Caco-2 (cell line): ENCODE data around the gene MBP. TPM values are rescaled to one million over a fixed set of nuclear protein-coding genes. Genes with fewer than 3 reads are reported as not detected.

Experiments
- BruUV-seq: library from RNA; stranded (reverse); fragments of 400-500 nt; replicated peaks from 2 replicates; lab custom pipeline; 2021; lab: Mats Ljungman, UMichigan
- CTCF ChIA-PET: fragments of 300-600 bp; sonication (Branson Sonifier 250); formaldehyde crosslinking; loops from one replicate; lab custom pipeline; 2022; ENCODE audit warnings: antibody characterized with exemption; lab: Charles Lee
- POLR2A ChIA-PET: fragments of 300-600 bp; sonication (Branson Sonifier 250); formaldehyde crosslinking; loops from one replicate; lab custom pipeline; 2022; ENCODE audit warnings: antibody characterized with exemption; lab: Charles Lee
- DNase-seq, 2 experiments: peaks; one replicate each; pipeline versions ENCODE4 v3.0.0 to v3.0.0-alpha.2; 2020 to 2022
- H3K27me3 ChIP-seq: replicated peaks from 2 replicates; pipeline ENCODE4 v1.6.0; 2011; ENCODE audit warnings: low read length; ENCODE audit not compliant: control insufficient read depth, insufficient read depth
- H3K36me3 ChIP-seq: 2 replicates; pipeline ENCODE4 v1.5.1; 2011; ENCODE audit warnings: low read length; ENCODE audit not compliant: control insufficient read depth, insufficient read depth
- H3K4me1 ChIP-seq: fragments of 250-450 bp; sonication (Bioruptor Pico); 2 replicates; pipeline ENCODE4 v1.5.1; 2020; ENCODE audit warnings: mild to moderate bottlenecking
- H3K4me3 ChIP-seq: 2 replicates; pipeline ENCODE4 v1.5.1; 2011; ENCODE audit warnings: low read depth, mild to moderate bottlenecking, control low read depth, low read length
- H3K9me3 ChIP-seq: fragments of 250-450 bp; sonication (Bioruptor Pico); 2 replicates; pipeline ENCODE4 v1.5.1; 2020; ENCODE audit warnings: mild to moderate bottlenecking, moderate library complexity
- H3K27ac Mint-ChIP-seq: one replicate; pipeline ENCODE4 v1.8.0; 2022; ENCODE audit warnings: mixed read lengths; ENCODE audit not compliant: unreplicated experiment
- H3K27me3 Mint-ChIP-seq: one replicate; pipeline ENCODE4 v1.8.0; 2022; ENCODE audit warnings: mixed read lengths; ENCODE audit not compliant: insufficient read depth, unreplicated experiment
- H3K36me3 Mint-ChIP-seq: one replicate; pipeline ENCODE4 v1.8.0; 2022; ENCODE audit warnings: mild to moderate bottlenecking, mixed read lengths; ENCODE audit not compliant: insufficient read depth, unreplicated experiment
- H3K4me1 Mint-ChIP-seq: one replicate; pipeline ENCODE4 v1.8.0; 2022; ENCODE audit warnings: low read depth, mixed read lengths; ENCODE audit not compliant: unreplicated experiment
- H3K4me3 Mint-ChIP-seq: one replicate; pipeline ENCODE4 v1.8.0; 2022; ENCODE audit warnings: mild to moderate bottlenecking, moderate library complexity, mixed read lengths; ENCODE audit not compliant: unreplicated experiment
- H3K9me3 Mint-ChIP-seq: one replicate; pipeline ENCODE4 v1.8.0; 2022; ENCODE audit warnings: mixed read lengths; ENCODE audit not compliant: unreplicated experiment
- intact Hi-C: fragments of 100-400 bp; cut with micrococcal nuclease; formaldehyde crosslinking; loops from one replicate; pipeline ENCODE4 v1.10.0; 2022; ENCODE audit not compliant: unreplicated experiment
- total RNA-seq: library from RNA; stranded (reverse); gene quantifications from 2 replicates; pipeline ENCODE4 v1.2.3, GENCODE V29; 2022
- TF ChIP-seq, protein P1 (sequence below), 2 experiments: fragments of 200-600 bp in 1 of 2; IDR thresholded peaks; 1 replicate in 1 of 2; 2 replicates in 1 of 2; pipeline versions ENCODE4 v1.5.1 to v1.8.0; 2011 to 2022; ENCODE audit warnings: antibody characterized with exemption in 1 of 2, control low read depth in 1 of 2, inconsistent platforms in 1 of 2, low read depth in 1 of 2, low read length in 1 of 2, mild to moderate bottlenecking in 1 of 2, moderate library complexity in 1 of 2; ENCODE audit not compliant: insufficient read depth in 1 of 2, severe bottlenecking in 1 of 2, unreplicated experiment in 1 of 2

The MBP gene
- total RNA-seq, 1 experiment from 2014 or later = 11.4 TPM

DNA sequence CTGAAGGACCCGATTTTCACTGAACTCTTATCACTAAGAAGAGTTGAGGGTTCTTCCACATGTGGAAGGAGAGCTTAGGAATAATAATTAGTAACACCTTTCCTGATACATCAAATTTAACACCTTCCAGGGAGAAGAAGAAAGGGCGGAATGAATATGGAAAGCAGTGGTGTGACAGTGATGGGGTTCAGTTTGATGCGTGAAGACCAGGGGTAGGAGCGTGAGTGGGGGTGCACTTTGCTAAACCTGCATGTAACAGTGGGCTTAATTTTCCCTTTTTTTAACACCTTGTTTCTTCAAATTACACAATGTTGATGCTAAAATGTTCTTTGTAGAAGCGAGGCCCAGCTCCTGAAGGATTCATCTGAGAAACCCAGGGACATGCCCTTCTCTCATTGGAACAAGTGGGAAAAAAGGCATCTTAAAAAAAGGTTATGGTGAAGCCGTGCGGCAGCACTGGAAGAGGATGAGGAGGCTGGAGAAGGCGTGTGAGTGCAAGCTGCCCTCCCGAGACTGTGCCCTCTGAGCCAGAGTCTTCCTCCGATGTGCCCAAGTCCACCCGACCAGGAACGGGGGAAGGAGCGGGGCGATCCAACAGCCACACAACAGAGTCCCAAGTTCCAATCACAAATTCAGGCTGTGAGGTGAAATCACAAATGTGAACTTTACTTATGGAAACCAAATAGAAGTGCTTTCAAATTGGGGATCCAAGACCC lies 80.8 kb downstream of the MBP start:
- no peaks in the 10 kb centered on the region for H3K36me3 Mint-ChIP-seq
- no peaks in the 10 kb centered on the region for H3K36me3 ChIP-seq
- ChIA-PET POLR2A (no interaction called here), CTCF (no interaction called here)
- TF ChIP-seq, protein P1, sequence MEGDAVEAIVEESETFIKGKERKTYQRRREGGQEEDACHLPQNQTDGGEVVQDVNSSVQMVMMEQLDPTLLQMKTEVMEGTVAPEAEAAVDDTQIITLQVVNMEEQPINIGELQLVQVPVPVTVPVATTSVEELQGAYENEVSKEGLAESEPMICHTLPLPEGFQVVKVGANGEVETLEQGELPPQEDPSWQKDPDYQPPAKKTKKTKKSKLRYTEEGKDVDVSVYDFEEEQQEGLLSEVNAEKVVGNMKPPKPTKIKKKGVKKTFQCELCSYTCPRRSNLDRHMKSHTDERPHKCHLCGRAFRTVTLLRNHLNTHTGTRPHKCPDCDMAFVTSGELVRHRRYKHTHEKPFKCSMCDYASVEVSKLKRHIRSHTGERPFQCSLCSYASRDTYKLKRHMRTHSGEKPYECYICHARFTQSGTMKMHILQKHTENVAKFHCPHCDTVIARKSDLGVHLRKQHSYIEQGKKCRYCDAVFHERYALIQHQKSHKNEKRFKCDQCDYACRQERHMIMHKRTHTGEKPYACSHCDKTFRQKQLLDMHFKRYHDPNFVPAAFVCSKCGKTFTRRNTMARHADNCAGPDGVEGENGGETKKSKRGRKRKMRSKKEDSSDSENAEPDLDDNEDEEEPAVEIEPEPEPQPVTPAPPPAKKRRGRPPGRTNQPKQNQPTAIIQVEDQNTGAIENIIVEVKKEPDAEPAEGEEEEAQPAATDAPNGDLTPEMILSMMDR (IDR thresholded peaks at IDR 0.05; ENCODE audit: insufficient read depth in 1 of 2, low read depth in 1 of 2, low read length in 1 of 2, severe bottlenecking in 1 of 2, unreplicated experiment in 1 of 2) = no peak
- no peak for DNase-seq
- H3K4me1 Mint-ChIP-seq = peaks cover 5% of the 10 kb centered on the region
- H3K4me3 Mint-ChIP-seq = no peak overlapping the region
- H3K27me3 ChIP-seq = no peaks in the 10 kb centered on the region
- no peak overlapping the region for H3K4me3 ChIP-seq
- no peak overlapping the region for H3K27ac Mint-ChIP-seq
- no TSS peak for BruUV-seq
- H3K9me3 ChIP-seq = no peaks in the 10 kb centered on the region
- H3K27me3 Mint-ChIP-seq = no peaks in the 10 kb centered on the region
- H3K4me1 ChIP-seq = peaks cover 24% of the 10 kb centered on the region
- H3K9me3 Mint-ChIP-seq = no peaks in the 10 kb centered on the region
- intact Hi-C loops = no loop called here

DNA sequence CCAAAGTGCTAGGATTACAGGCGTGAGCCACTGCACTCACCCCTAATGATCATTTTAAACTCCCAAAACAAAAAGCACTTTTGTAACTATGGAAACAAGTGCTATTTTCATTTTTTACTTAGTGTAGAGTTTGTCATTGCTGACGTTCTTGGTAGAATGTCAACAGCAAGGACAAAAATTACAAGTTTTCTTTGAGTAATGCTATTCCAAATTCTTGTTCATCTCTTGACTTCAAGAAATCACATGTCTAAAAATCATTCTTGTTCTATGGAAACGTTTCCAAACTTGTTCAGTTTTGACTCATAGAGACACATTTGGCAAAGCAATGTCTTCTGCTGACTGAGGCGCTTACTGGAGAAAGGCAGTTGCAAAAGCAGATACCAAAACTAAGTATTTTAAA lies 82.6 kb downstream of the MBP start:
- no peaks in the 10 kb centered on the region for H3K4me1 Mint-ChIP-seq
- H3K27ac Mint-ChIP-seq = no peak overlapping the region
- POLR2A ChIA-PET = no interaction called here
- intact Hi-C loops = no loop called here
- no peak overlapping the region for H3K4me3 ChIP-seq
- peaks cover 9% of the 10 kb centered on the region for H3K4me1 ChIP-seq
- H3K9me3 Mint-ChIP-seq = no peaks in the 10 kb centered on the region
- no peak for DNase-seq
- H3K27me3 Mint-ChIP-seq = no peaks in the 10 kb centered on the region
- H3K36me3 ChIP-seq = no peaks in the 10 kb centered on the region
- H3K4me3 Mint-ChIP-seq = no peak overlapping the region
- TF ChIP-seq, protein P1 (IDR thresholded peaks at IDR 0.05; ENCODE audit: insufficient read depth in 1 of 2, low read depth in 1 of 2, low read length in 1 of 2, severe bottlenecking in 1 of 2, unreplicated experiment in 1 of 2) = no peak
- CTCF ChIA-PET = no interaction called here
- no peaks in the 10 kb centered on the region for H3K9me3 ChIP-seq
- no peaks in the 10 kb centered on the region for H3K27me3 ChIP-seq
- H3K36me3 Mint-ChIP-seq = no peaks in the 10 kb centered on the region
- BruUV-seq = no TSS peak

DNA sequence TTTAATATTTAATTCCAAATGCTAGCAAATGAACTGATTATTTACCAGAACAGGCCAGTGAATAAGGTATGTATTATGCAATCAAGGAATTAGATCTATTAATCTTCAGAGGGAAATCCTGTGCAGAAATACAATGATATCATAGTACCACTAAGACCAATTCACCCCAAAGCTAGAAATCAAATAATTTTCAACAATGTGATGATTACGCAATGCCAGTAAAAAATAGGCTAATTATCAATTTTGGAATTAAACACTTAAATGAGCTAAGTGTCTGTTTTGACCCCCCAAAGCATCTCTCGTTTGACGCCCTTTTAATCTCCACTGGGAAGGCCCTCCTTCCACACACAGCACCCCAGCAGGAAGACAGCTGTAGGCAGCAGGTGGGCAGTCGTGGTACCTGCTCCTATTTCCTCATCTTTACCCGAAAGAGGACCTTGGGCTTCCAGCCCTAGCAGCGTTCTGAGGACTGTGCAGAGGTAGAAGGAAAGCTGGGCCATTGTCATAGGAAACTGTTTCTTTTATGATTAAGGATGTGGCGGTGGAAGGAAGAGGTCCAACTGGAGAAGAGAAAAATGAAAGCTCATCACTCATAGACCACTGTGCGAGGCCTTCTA lies 84.7 kb downstream of the MBP start:
- no TSS peak for BruUV-seq
- no peaks in the 10 kb centered on the region for H3K27me3 Mint-ChIP-seq
- no peaks in the 10 kb centered on the region for H3K36me3 Mint-ChIP-seq
- ChIA-PET POLR2A (no interaction called here), CTCF (no interaction called here)
- H3K4me3 ChIP-seq = no peak overlapping the region
- no peaks in the 10 kb centered on the region for H3K4me1 ChIP-seq
- no peak for DNase-seq
- TF ChIP-seq, protein P1 (IDR thresholded peaks at IDR 0.05; ENCODE audit: insufficient read depth in 1 of 2, low read depth in 1 of 2, low read length in 1 of 2, severe bottlenecking in 1 of 2, unreplicated experiment in 1 of 2) = no peak
- no peaks in the 10 kb centered on the region for H3K9me3 ChIP-seq
- H3K27me3 ChIP-seq = no peaks in the 10 kb centered on the region
- no peaks in the 10 kb centered on the region for H3K36me3 ChIP-seq
- H3K4me3 Mint-ChIP-seq = no peak overlapping the region
- H3K4me1 Mint-ChIP-seq = no peaks in the 10 kb centered on the region
- intact Hi-C loops = no loop called here
- H3K27ac Mint-ChIP-seq = no peak overlapping the region
- H3K9me3 Mint-ChIP-seq = no peaks in the 10 kb centered on the region
